ENCODE results near the gene MRPS34. TPM values are rescaled to one million over a fixed set of nuclear protein-coding genes. Genes with fewer than 3 reads are reported as not detected.

Gene MRPS34
- polyA plus RNA-seq (62.9 to 74.3 TPM (median 68.0 TPM) in 3 replicates), polyA minus RNA-seq (16.9 to 21.9 TPM (median 17.0 TPM) in 3 replicates)
- polyA plus RNA-seq (2011; ENCODE audit: low read depth): 53.0 TPM
- polyA plus RNA-seq (2011; cell fraction: cytosol; rRNA removed): 39.4 and 75.2 TPM in 2 replicates
- polyA plus RNA-seq (2011; cell fraction: nucleus; rRNA removed): 30.1 and 35.3 TPM in 2 replicates
- polyA plus RNA-seq (2012; ENCODE audit: low replicate concordance): 58.2 and 99.4 TPM in 2 replicates
- 75.8 TPM for polyA minus RNA-seq (2011; cell fraction: cytosol; rRNA and poly(A)+ RNA removed)
- polyA minus RNA-seq (2011; cell fraction: nucleus; rRNA and poly(A)+ RNA removed): 11.4 and 12.8 TPM in 2 replicates

- H2AFZ ChIP-seq (ENCODE audit: control insufficient read depth, low read length): peak within 1 kb of the TSS; percentile 74
- no peaks in the 10 kb centered on the region for H3K9me3 ChIP-seq (ENCODE audit: control insufficient read depth, low read depth, low read length)
- H3K27ac ChIP-seq (ENCODE audit: control insufficient read depth, insufficient read depth, low read length): peak within 1 kb of the TSS; percentile 76
- no peaks in the 10 kb centered on the region for H3K27me3 ChIP-seq (ENCODE audit: control insufficient read depth, extremely low read depth, insufficient read depth, low read length)
- peaks cover 2% of the 10 kb centered on the region for H4K20me1 ChIP-seq (ENCODE audit: control insufficient read depth, extremely low read depth, insufficient read depth, low read length)
- FAIRE-seq (no peak), DNase-seq (ENCODE audit: low read depth, low spot score) (no peak)
- H3K4me1 ChIP-seq (ENCODE audit: control insufficient read depth, extremely low read depth, insufficient read depth, low read length): peaks cover 22% of the 10 kb centered on the region
- H3K36me3 ChIP-seq (ENCODE audit: control insufficient read depth in 2 of 2, extremely low read depth in 1 of 2, insufficient read depth in 2 of 2, low read length in 2 of 2): peaks cover 3 to 11% of the 10 kb centered on the region in 2 experiments
- TF ChIP-seq EZH2 (IDR thresholded peaks at IDR 0.05; ENCODE audit: low read length) (no peak), CTCF (optimal IDR thresholded peaks at IDR 0.05 in 1 of 3, IDR thresholded peaks at IDR 0.05 in 1 of 3, conservative IDR thresholded peaks at IDR 0.05 in 1 of 3; ENCODE audit: extremely low read depth in 1 of 3, insufficient read depth in 2 of 3, low read length in 3 of 3) (peak; percentile 51 to 84 (median 84))
- H3K79me2 ChIP-seq (ENCODE audit: control insufficient read depth, insufficient read depth, low read length): peaks cover 32% of the 10 kb centered on the region
- dilution Hi-C loops (cut with MboI; ENCODE audit: extremely low pct_ligation_motif_present, low sequenced_read_pairs): no loop called here
- H3K9ac ChIP-seq (ENCODE audit: control insufficient read depth, extremely low read depth, insufficient read depth, low read length): peak within 1 kb of the TSS; percentile 81
- H3K9me1 ChIP-seq (ENCODE audit: control insufficient read depth, extremely low read depth, insufficient read depth, low read length): no peaks in the 10 kb centered on the region
- peak within 1 kb of the TSS; percentile 73 to 75 (median 73) for H3K4me3 ChIP-seq (ENCODE audit: control insufficient read depth in 2 of 3, extremely low read depth in 1 of 3, insufficient read depth in 2 of 3, low read depth in 1 of 3, low read length in 3 of 3)
- H3K4me2 ChIP-seq (ENCODE audit: control insufficient read depth, extremely low read depth, insufficient read depth, low read depth, low read length): peak within 1 kb of the TSS; percentile 99
Measured at GRCh38 chr16:1772908-1773702, at the start of gene MRPS34. Gene MRPS34, minus strand, starts transcription at chr16:1773134. Its CDS starts 15 bp downstream, at chr16:1773119.

GRCh38 chr16:1821861-1822611, 49.1 kb upstream of the MRPS34 start:
- no peak for DNase-seq (ENCODE audit: low read depth, low spot score)
- Histone ChIP-seq H3K4me2 (ENCODE audit: control insufficient read depth, extremely low read depth, insufficient read depth, low read depth, low read length) (no peak overlapping the region), H3K9ac (ENCODE audit: control insufficient read depth, extremely low read depth, insufficient read depth, low read length) (no peak overlapping the region), H3K4me1 (ENCODE audit: control insufficient read depth, extremely low read depth, insufficient read depth, low read length) (peaks cover 6% of the 10 kb centered on the region), H3K9me3 (ENCODE audit: control insufficient read depth, low read depth, low read length) (no peaks in the 10 kb centered on the region), H3K36me3 (ENCODE audit: control insufficient read depth in 2 of 2, extremely low read depth in 1 of 2, insufficient read depth in 2 of 2, low read length in 2 of 2) (peaks cover 0 to 6% of the 10 kb centered on the region in 2 experiments), H3K4me3 (ENCODE audit: control insufficient read depth in 2 of 3, extremely low read depth in 1 of 3, insufficient read depth in 2 of 3, low read depth in 1 of 3, low read length in 3 of 3) (no peak overlapping the region), H4K20me1 (ENCODE audit: control insufficient read depth, extremely low read depth, insufficient read depth, low read length) (no peaks in the 10 kb centered on the region), H3K79me2 (ENCODE audit: control insufficient read depth, insufficient read depth, low read length) (peaks cover under 1% of the 10 kb centered on the region), H3K9me1 (ENCODE audit: control insufficient read depth, extremely low read depth, insufficient read depth, low read length) (no peaks in the 10 kb centered on the region), H2AFZ (ENCODE audit: control insufficient read depth, low read length) (no peak overlapping the region), H3K27ac (ENCODE audit: control insufficient read depth, insufficient read depth, low read length) (no peak overlapping the region), H3K27me3 (ENCODE audit: control insufficient read depth, extremely low read depth, insufficient read depth, low read length) (no peaks in the 10 kb centered on the region)
- TF ChIP-seq CTCF (optimal IDR thresholded peaks at IDR 0.05 in 1 of 3, IDR thresholded peaks at IDR 0.05 in 1 of 3, conservative IDR thresholded peaks at IDR 0.05 in 1 of 3; ENCODE audit: extremely low read depth in 1 of 3, insufficient read depth in 2 of 3, low read length in 3 of 3): no peak
- no peak for TF ChIP-seq EZH2 (IDR thresholded peaks at IDR 0.05; ENCODE audit: low read length)
- dilution Hi-C loops (cut with MboI; ENCODE audit: extremely low pct_ligation_motif_present, low sequenced_read_pairs): no loop called here
- no peak for FAIRE-seq

All from keratinocyte (primary cell).